ENCODE measurements around the gene IL21R. TPM values are rescaled to one million over a fixed set of nuclear protein-coding genes. Genes with fewer than 3 reads are reported as not detected.

Gene IL21R
- total and polyA plus RNA-seq, 9 of the 15 experiments (the other 6 are each of a cell fraction or from before 2014, with no cell fraction given), result 0.04 to 0.34 (median 0.18) TPM; not detected in 1

DNA sequence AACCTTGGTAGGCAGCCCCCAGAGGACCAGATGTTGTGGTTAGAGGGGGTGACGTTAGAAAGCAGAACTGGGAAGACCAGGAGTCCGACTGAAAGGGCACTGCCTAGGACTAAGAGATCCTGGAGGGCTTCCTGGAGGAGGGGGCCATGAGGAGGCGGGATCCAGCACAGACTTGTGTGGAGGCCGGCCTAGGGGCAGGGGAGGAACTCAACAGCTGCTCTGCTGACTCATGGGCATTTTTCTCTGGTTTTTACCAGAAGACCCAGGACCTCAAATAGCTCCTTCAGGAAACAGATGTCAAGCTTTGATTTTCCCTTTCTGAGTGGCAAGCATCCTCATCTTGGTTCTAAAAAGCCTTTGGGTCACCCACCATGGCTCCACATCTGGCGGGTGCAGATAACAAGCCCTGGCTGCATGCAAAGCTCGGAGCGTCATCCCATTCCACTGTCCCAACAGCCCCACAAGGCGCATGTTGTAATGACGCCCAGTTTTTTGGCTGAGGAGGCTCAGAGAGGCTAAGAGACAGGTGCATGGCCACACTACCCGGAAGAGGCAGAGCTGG, 29.0 kb downstream of the IL21R start (continued):
- TF ChIP-seq EWSR1 (IDR thresholded peaks at IDR 0.05; ENCODE audit: borderline replicate concordance, low read depth, partially characterized antibody) (no peak), SRSF7 (optimal IDR thresholded peaks at IDR 0.05; ENCODE audit: low read depth, low read length) (no peak), TSC22D4 (tag; IDR thresholded peaks at IDR 0.05) (no peak), DACH1 (IDR thresholded peaks at IDR 0.05; ENCODE audit: partially characterized antibody) (peak; percentile 37), ZFP36 (IDR thresholded peaks at IDR 0.05; ENCODE audit: low read depth, low read length, partially characterized antibody) (peak; percentile 100), KDM5B (IDR thresholded peaks at IDR 0.05; ENCODE audit: insufficient replicate concordance, low read depth, low read length) (no peak), RCOR1 (IDR thresholded peaks at IDR 0.05; ENCODE audit: borderline replicate concordance in 1 of 2, low read depth in 2 of 2, low read length in 2 of 2) (peak; percentile 70 to 93; a peak in 3 of 4 replicates), U2AF1 (optimal IDR thresholded peaks at IDR 0.05; ENCODE audit: low read depth, low read length) (no peak), RBM14 (IDR thresholded peaks at IDR 0.05; ENCODE audit: borderline replicate concordance, insufficient read depth, low read depth, low read length) (no peak), PATZ1 (CRISPR knock-in tag; IDR thresholded peaks at IDR 0.05; ENCODE audit: borderline replicate concordance) (no peak), NFIC (IDR thresholded peaks at IDR 0.05) (peak; percentile 75), UBTF (IDR thresholded peaks at IDR 0.05; ENCODE audit: borderline replicate concordance in 1 of 2, low read depth in 2 of 2, low read length in 2 of 2) (no peak), PKNOX1 (IDR thresholded peaks at IDR 0.05) (peak; percentile 57; the same call in 1 of the 2 replicates), TEAD4 (IDR thresholded peaks at IDR 0.05; ENCODE audit: low read length) (peak; percentile 90), TEAD4 (CRISPR knock-in tag; IDR thresholded peaks at IDR 0.05; ENCODE audit: borderline replicate concordance) (no peak), NR3C1 (CRISPR knock-in tag; IDR thresholded peaks at IDR 0.05) (no peak), MEF2A (IDR thresholded peaks at IDR 0.05; ENCODE audit: control insufficient read depth, low read depth, low read length) (peak; percentile 69; the same call in 1 of the 2 replicates), ARHGAP35 (IDR thresholded peaks at IDR 0.05; ENCODE audit: partially characterized antibody) (no peak), FOXA3 (CRISPR knock-in tag; conservative IDR thresholded peaks at IDR 0.05 in 1 of 2, IDR thresholded peaks at IDR 0.05 in 1 of 2) (no peak), ZNF77 (CRISPR knock-in tag; IDR thresholded peaks at IDR 0.05) (no peak), ZBTB43 (CRISPR knock-in tag; IDR thresholded peaks at IDR 0.05) (no peak)
